NCI-H510A treated with DMSO at 0.1 percent for 48 hours (cell line): ENCODE measurements around the gene PTPRF.
"Not testable (repeated sequence)": the region's sequence is repeated elsewhere in the genome, so short reads cannot be mapped to it uniquely, and the experiment has no call there.

Experiments used
- DNase-seq: peaks from one replicate; lab custom pipeline; 2025; lab: John Stamatoyannopoulos, UW

PTPRF gene

DNA sequence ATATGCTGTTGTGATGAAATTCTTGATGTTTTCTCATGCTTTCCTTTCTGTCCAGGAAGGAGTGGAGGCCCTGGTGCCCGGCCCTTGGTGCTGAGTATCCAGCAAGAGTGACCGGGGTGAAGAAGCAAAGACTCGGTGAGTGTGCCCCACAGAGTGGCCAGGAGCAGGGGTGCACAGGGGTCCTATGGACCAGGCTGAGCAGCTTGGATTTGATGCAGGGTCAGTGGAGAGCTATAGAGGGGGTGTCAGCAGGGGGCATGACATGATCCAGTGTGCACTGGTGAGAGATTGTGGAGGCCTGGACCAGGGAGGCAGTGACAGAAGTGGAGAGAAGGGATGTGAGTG is 7.4 kb downstream of the PTPRF start:
- DNase-seq, result no peak

DNA sequence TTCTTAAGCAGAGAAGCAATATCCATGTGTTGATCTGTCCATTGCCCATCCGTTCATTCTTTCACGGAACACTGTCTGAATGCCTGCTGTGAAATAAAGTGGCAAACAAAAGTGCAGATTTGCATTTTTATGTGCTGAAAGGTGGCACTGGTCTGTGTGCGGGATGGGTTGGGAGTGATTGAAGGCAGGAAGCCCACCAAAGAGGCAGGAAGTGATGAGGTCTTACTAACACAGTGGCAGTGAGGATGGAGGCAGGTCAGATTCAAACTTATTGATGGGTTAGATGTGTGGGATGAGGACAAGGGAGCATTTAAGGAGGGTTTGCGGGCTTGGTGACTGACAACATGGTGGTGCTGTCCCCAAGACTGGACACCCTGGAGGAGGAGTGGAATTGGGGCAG is 8.3 kb downstream of the PTPRF start:
- no peak for DNase-seq

DNA sequence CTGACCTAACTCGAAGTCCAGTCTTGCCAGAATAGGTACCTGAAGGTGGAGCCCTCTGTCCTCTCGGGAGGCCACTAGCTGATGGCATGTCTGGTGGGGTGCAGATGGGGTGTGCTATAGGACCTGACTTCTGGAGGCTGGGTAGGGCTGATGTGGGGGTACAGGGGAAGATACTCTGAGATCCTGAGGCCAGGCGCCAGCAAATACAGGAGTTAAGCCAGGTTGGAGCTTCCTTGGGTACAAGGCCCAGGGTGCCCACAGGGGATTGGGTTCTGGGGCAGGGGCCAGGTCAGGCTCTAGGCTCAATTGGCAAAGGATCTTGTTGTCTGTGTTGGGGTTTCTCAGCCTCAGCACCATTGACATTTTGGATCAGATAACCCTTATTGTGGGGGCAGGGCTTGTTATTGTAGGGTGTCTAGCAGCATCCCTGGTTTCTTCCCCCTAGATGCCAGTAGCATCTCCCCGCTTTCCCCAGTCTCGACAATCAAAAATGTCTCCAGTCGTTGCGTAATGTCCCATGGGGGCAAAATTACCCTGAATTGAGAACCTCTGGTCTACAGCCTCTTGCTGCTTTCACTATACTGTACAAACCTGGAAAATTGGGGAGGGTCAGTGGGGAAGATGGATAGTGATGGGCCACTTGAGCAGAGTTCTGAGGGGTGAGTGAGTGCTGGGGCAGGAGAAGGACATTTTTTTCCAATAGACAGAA is 9.2 kb downstream of the PTPRF start:
- no peak for DNase-seq

DNA sequence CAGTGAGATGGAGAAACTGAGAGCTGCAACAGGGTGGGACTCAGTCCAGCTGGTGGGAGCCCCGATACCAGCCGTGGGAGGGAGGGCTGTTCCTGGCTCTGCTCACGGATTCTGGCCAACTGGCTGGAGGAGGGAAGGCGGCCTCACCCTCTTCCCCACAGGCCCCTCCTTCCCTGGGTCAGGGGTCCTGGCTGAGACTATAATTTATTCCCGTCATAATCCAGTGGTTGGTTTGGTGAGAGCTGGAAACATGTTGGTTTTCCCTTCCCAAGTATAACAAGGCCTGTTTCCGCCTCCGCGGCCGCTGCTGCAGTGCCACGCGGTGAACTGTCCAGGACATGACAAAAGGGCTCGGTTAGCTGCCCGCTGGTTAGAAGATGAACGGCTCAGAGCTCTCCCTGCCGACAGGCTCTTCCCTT is 10.0 kb downstream of the PTPRF start:
- peak; percentile 62 for DNase-seq

DNA sequence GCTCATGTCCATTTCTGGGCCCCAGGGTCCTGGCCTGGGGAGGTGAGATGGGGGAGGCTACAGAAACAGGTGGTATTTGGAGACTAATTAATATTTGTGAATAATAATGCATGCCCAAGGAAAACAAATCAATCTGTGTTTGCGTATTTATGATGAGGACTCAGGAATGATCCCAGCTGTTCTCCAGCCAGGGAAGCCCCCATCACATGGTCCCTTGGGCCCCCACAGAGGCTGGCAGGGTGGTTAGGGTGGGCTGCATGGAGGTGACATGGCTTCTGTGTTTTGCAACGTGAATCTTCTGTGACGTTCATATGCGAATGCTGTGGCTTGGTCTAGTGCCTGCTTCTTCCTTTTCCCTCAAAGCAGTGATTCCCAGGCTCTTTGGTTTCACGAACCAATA is 10.5 kb downstream of the PTPRF start:
- no peak for DNase-seq

GRCh38 chr1:43541721-43542401 is 11.2 kb downstream of the PTPRF start:
- peak; percentile 91 for DNase-seq

GRCh38 chr1:43542527-43543458 is 12.1 kb downstream of the PTPRF start:
- DNase-seq, result no peak

DNA sequence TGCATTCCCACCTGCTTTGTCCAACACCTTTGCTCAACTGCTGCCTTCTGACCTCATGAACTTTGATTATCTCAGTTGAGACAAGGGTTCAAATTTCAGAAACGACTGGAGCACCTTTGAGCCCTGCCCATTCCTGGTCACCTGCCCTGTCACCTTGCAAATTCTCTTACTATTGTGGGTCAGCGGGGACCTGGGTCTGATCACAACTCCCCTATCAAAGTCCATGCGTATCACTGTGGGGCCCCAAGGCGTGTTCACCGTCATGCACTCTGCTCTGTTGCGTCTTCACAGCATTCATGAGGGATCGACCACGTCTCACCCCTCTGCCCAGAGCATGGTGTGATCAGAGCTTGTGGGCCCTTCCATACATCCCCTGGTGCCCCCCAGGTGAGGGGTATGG is 12.9 kb downstream of the PTPRF start:
- no peak for DNase-seq

DNA sequence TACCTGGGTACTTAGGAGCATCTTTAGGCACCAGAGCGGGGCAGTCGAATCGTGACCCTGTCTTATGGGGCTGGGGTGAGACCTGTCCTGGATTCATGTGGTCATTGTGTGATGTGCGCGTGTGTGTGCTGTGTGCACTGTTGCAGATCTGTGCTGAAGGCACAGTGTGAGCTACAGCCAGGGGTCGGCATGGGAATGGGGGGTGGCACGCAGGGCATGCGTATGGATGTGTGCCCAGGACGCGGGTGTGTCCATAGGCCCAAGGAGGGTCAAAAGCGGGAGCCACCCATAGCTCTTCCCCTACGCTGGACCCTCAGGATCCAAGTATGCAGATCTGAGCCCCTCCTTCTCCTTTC is 14.6 kb downstream of the PTPRF start:
- no peak for DNase-seq

DNA sequence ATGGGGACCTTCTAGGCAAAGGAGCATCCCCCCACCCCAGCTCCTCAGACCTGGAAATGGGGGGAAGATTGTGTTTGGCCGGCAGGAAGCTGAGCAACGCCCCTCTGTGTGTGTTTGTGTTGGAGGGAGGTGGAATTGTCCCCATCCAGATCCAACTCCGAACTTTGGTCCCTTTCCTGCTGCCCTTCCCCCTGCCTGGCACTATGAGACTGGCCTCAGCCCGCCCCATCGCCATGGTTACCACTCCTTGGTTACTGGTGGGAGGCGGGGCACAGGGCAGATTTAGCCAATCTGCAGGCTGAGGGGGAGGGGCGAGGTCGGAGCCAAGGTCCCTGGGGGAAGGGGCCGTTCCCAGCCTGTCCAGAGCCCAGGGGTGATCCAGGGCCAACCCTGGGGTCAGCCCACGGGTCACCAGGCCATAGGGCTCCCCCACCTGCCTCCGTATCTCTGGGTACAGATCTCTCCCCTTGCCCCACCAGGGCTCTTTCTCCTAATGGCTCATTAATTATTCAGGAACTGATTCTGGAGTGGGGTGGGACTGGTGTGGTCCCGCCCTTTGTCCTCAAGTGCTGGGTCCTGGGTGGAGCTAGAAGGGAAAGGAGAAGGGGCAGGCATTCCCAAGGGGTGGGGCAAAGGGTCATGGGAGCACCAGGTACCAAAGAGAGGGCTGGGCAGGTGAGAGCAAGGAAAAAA is 15.2 kb downstream of the PTPRF start:
- peak; percentile 100 for DNase-seq

GRCh38 chr1:43546388-43547100 is 15.9 kb downstream of the PTPRF start:
- DNase-seq, result no peak

DNA sequence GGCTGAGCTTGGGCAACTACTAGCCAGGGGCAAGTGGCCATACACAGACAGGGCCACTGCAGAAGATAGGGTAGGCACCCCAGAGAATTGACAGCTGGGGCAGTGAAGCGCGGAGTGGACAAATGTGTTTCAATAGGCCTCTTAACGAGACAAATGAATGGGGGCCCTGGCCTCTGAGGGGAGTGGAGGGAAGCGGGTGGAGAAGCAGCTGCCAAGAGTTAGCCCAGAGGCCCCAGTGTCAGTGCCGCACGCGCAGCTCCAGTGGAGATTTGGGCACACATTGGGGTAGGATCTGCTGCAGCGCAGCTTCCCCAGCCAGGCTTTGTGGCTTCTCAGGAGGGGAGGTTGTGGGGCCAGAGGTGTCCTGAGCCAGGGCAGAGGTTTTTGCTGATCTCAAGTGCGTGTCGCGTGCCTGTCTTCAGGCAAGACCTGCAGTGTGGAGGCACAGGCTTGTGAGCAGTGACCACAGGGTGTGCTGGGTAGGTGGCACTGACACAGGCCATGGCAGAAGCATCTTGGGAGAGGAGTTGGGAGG is 16.9 kb downstream of the PTPRF start:
- peak; percentile 94 for DNase-seq

DNA sequence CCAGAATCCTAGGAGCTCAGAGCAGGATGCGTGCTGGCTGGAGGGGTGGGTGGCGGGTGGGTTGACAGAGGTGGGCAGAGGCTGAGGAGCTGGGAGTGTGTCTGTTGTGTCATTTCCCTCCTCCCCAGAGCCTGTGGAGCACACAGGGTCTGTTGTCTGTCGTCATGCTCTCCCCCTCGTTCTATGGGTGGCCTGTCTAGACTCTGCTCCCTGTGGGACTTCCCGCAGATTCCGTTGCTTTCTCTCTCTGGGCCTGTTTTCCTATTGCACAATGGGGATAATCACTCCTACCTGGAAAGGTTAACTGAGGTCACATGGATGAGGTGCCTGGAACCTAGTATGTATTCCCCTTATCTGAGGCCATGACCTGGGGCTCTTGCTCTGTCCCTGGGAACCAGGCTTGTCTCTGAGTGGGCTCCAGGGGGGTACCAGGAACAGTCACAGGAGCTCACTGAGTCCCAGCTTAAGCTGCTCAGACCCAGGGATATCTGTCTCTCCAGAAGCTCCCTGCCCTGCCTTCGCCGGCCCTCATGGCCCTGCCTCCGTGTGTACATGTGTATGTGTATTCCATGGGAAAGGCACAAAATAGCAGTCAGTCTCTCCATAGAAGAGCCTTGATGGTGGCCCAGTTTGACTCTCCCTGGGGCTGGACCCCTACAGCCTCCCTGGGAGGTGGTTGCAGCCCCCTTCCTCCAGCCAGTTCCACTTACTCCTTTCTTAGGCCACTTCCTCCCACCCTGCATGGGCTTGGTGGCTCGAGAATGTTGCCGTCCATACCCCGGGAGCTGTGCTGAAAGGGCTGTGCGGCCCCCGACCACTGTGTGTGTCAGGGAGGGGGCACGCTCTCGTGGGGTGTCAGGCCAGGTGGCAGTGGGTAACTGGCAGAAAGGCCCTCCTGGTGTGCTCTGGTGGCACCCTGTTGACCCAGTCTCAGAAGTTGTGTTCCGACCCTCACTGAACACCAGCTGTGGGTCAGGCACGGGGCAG is 17.9 kb downstream of the PTPRF start:
- DNase-seq, result no peak

GRCh38 chr1:43549394-43549793 is 18.7 kb downstream of the PTPRF start:
- not testable (repeated sequence) for DNase-seq

DNA sequence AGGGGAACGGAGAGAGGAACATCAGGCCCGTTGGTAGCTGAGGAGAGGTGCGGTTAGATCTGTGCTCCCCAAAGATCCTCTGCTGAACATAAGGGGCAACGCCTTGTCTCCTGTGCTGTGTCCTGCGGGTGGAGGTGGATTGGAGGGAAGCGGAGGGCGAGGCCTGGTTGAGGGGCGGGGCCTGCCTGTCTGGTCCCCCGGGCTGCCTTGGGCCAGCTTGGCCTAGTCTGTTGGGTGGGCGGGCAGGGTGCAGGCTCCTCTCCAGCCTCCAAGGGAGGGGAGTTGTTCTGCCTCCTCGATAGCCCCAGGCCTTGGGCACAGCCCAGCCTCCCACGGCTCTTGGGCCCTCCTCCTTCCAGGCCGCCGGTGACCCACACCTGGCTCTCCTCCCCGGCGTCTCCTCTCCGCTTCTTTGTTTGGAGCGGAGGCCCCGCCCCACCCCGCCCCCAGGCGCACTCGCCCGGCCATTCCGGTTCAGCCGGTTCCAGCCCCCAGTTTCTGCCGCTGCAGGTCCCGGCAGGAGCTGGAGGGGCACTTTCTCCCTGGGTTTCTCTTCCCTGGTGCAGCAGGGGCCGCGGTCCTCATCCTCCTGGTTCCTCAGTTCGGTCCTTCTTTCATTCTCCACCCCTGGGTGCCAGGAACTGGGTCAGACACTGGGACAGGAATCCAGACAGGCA is 19.4 kb downstream of the PTPRF start:
- DNase-seq, result peak; percentile 100

- peak; percentile 98 for DNase-seq
Observed at GRCh38 chr1:43550598-43551246, 20.0 kb downstream of the PTPRF start.

- no peak for DNase-seq
Observed at GRCh38 chr1:43551396-43551888, 20.8 kb downstream of the PTPRF start.

- DNase-seq, result no peak
Observed at GRCh38 chr1:43552059-43552742, 21.5 kb downstream of the PTPRF start.
